Keratinocyte (primary cell): ENCODE results near the gene MUC2. TPM values are rescaled to one million over a fixed set of nuclear protein-coding genes. Genes with fewer than 3 reads are reported as not detected.

ENCODE experiments used
- DNase-seq: peaks from one replicate; pipeline ENCODE4 v3.0.0-alpha.2; 2011; ENCODE audit warnings: low read depth, missing footprints, low spot score
- FAIRE-seq: peaks from 2 replicates; lab custom pipeline; 2011; peaks lifted over from hg19 to GRCh38; lab: Jason Lieb, UNC
- H2AFZ ChIP-seq: 2 replicates; pipeline ENCODE4 v1.6.0; 2012; ENCODE audit warnings: low read length, control low read depth, inconsistent platforms; ENCODE audit not compliant: control insufficient read depth
- H3K27ac ChIP-seq: 2 replicates; pipeline ENCODE4 v1.5.1; 2011; ENCODE audit warnings: low read length; ENCODE audit not compliant: control insufficient read depth, insufficient read depth
- H3K27me3 ChIP-seq: 3 replicates; pipeline ENCODE4 v1.6.0; 2011; ENCODE audit warnings: low read length; ENCODE audit not compliant: control insufficient read depth, insufficient read depth; ENCODE audit errors: extremely low read depth
- H3K36me3 ChIP-seq, 2 experiments: 2 replicates in 1 of 2; 3 replicates in 1 of 2; pipeline ENCODE4 v1.5.1; 2011; ENCODE audit warnings: low read length in 2 of 2, mild to moderate bottlenecking in 1 of 2; ENCODE audit not compliant: control insufficient read depth in 2 of 2, insufficient read depth in 2 of 2; ENCODE audit errors: extremely low read depth in 1 of 2
- H3K4me1 ChIP-seq: 3 replicates; pipeline ENCODE4 v1.5.1; 2011; ENCODE audit warnings: low read length; ENCODE audit not compliant: control insufficient read depth, insufficient read depth; ENCODE audit errors: extremely low read depth
- H3K4me2 ChIP-seq: 3 replicates; pipeline ENCODE4 v1.6.0; 2011; ENCODE audit warnings: low read depth, low read length; ENCODE audit not compliant: control insufficient read depth, insufficient read depth; ENCODE audit errors: extremely low read depth
- H3K4me3 ChIP-seq, 3 experiments: fragments of 200-600 bp in 1 of 3; sonication (generic) in 1 of 3; 2 replicates in 2 of 3; 3 replicates in 1 of 3; pipeline ENCODE4 v1.5.1; 2011 to 2016; ENCODE audit warnings: low read length in 3 of 3, mild to moderate bottlenecking in 3 of 3, control low read depth in 2 of 3, inconsistent platforms in 1 of 3, low read depth in 1 of 3, mixed read lengths in 1 of 3, mixed run types in 1 of 3, moderate library complexity in 1 of 3; ENCODE audit not compliant: control insufficient read depth in 2 of 3, insufficient read depth in 2 of 3; ENCODE audit errors: extremely low read depth in 1 of 3
- H3K79me2 ChIP-seq: 2 replicates; pipeline ENCODE4 v1.6.0; 2012; ENCODE audit warnings: low read length; ENCODE audit not compliant: control insufficient read depth, insufficient read depth
- H3K9ac ChIP-seq: 3 replicates; pipeline ENCODE4 v1.6.0; 2011; ENCODE audit warnings: low read length; ENCODE audit not compliant: control insufficient read depth, insufficient read depth; ENCODE audit errors: extremely low read depth
- H3K9me1 ChIP-seq: 3 replicates; pipeline ENCODE4 v1.6.0; 2011; ENCODE audit warnings: low read length; ENCODE audit not compliant: control insufficient read depth, insufficient read depth; ENCODE audit errors: extremely low read depth
- H3K9me3 ChIP-seq: 2 replicates; pipeline ENCODE4 v1.5.1; 2012; ENCODE audit warnings: low read depth, low read length; ENCODE audit not compliant: control insufficient read depth
- H4K20me1 ChIP-seq: 3 replicates; pipeline ENCODE4 v1.6.0; 2011; ENCODE audit warnings: low read length; ENCODE audit not compliant: control insufficient read depth, insufficient read depth; ENCODE audit errors: extremely low read depth
- EZH2 ChIP-seq: IDR thresholded peaks from one replicate; pipeline ENCODE4 v1.6.1; 2012; ENCODE audit warnings: inconsistent platforms, mild to moderate bottlenecking, low read length, moderate library complexity
- dilution Hi-C: fragments of 300-500 bp; cut with MboI; formaldehyde crosslinking; loops from one replicate; pipeline ENCODE4 v1.7.0; 2020; ENCODE audit warnings: low sequenced_read_pairs; ENCODE audit not compliant: extremely low pct_ligation_motif_present
- polyA plus RNA-seq, 5 experiments: library from polyadenylated mRNA; depleted of rRNA in 3 of 5; stranded (reverse) in 3 of 5; stranded (forward) in 1 of 5; unstranded in 1 of 5; fragments of >200 nt; gene quantifications; 1 replicate in 1 of 5; 2 replicates in 3 of 5; 3 replicates in 1 of 5; pipeline versions ENCODE4 v1.2.1 to v1.2.3, GENCODE V29; 2011 to 2012; ENCODE audit warnings: missing spikeins in 2 of 5, low read depth in 1 of 5, low replicate concordance in 1 of 5
- TF ChIP-seq, protein P1 (sequence below), 3 experiments: IDR thresholded peaks in 1 of 3; conservative IDR thresholded peaks in 1 of 3; optimal IDR thresholded peaks in 1 of 3; 2 replicates in 2 of 3; 3 replicates in 1 of 3; pipeline versions ENCODE3 to v1.5.1; 2011; ENCODE audit warnings: low read length in 3 of 3, mild to moderate bottlenecking in 3 of 3, moderate library complexity in 2 of 3, control low read depth in 1 of 3, inconsistent platforms in 1 of 3; ENCODE audit not compliant: insufficient read depth in 2 of 3; ENCODE audit errors: extremely low read depth in 1 of 3

The MUC2 gene
- polyA plus RNA-seq, 1 donor (not counting 4 experiments of a cell fraction or from before 2014, with no cell fraction given): not detected

DNA sequence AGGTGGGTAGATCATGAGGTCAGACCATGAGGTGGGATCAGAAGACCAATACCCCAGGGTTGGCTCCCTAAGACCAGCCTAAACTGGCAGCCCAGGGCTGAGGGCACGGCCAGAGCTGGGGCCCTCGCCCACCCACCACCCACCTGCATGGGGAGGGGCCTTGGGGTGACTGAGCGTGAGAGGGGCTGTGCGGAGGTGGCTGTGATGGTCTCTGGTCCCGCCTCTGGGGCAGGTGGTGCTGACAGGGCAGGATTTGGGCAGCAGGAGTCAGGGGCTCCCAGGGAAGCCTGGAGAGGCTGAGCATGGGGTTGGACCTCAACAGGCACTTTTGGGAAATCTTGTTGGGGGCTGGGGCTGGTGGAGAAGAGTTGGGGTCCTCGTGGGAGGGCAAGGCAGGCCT is 43.3 kb downstream of the MUC2 start:
- FAIRE-seq: no peak
- Histone ChIP-seq H3K4me1 (no peaks in the 10 kb centered on the region), H3K4me2 (no peak overlapping the region), H3K9me3 (no peaks in the 10 kb centered on the region), H3K4me3 (no peak overlapping the region), H4K20me1 (no peaks in the 10 kb centered on the region), H3K27me3 (no peaks in the 10 kb centered on the region), H3K36me3 (no peaks in the 10 kb centered on the region), H3K27ac (no peak overlapping the region), H3K79me2 (no peaks in the 10 kb centered on the region), H3K9ac (no peak overlapping the region), H3K9me1 (no peaks in the 10 kb centered on the region), H2AFZ (no peak overlapping the region)
- no peak for TF ChIP-seq EZH2
- no peak for DNase-seq
- dilution Hi-C loops: no loop called here

- H3K4me2 ChIP-seq: no peak overlapping the region
- no peak for DNase-seq
- no peaks in the 10 kb centered on the region for H3K9me3 ChIP-seq
- H3K36me3 ChIP-seq: no peaks in the 10 kb centered on the region
- no peak overlapping the region for H3K9ac ChIP-seq
- no peaks in the 10 kb centered on the region for H4K20me1 ChIP-seq
- no peaks in the 10 kb centered on the region for H3K4me1 ChIP-seq
- no peak overlapping the region for H2AFZ ChIP-seq
- no peaks in the 10 kb centered on the region for H3K9me1 ChIP-seq
- no peak overlapping the region for H3K4me3 ChIP-seq
- no peak overlapping the region for H3K27ac ChIP-seq
- TF ChIP-seq, protein P1, sequence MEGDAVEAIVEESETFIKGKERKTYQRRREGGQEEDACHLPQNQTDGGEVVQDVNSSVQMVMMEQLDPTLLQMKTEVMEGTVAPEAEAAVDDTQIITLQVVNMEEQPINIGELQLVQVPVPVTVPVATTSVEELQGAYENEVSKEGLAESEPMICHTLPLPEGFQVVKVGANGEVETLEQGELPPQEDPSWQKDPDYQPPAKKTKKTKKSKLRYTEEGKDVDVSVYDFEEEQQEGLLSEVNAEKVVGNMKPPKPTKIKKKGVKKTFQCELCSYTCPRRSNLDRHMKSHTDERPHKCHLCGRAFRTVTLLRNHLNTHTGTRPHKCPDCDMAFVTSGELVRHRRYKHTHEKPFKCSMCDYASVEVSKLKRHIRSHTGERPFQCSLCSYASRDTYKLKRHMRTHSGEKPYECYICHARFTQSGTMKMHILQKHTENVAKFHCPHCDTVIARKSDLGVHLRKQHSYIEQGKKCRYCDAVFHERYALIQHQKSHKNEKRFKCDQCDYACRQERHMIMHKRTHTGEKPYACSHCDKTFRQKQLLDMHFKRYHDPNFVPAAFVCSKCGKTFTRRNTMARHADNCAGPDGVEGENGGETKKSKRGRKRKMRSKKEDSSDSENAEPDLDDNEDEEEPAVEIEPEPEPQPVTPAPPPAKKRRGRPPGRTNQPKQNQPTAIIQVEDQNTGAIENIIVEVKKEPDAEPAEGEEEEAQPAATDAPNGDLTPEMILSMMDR (optimal IDR thresholded peaks at IDR 0.05 in 1 of 3, IDR thresholded peaks at IDR 0.05 in 1 of 3, conservative IDR thresholded peaks at IDR 0.05 in 1 of 3; ENCODE audit: extremely low read depth in 1 of 3, insufficient read depth in 2 of 3, low read length in 3 of 3): no peak
- TF ChIP-seq EZH2: no peak
- no peak for FAIRE-seq
- dilution Hi-C loops: no loop called here
- no peaks in the 10 kb centered on the region for H3K27me3 ChIP-seq
- no peaks in the 10 kb centered on the region for H3K79me2 ChIP-seq
Measured at GRCh38 chr11:1118755-1119603, 44.3 kb downstream of the MUC2 start.
